Right lobe of liver (tissue), 4 donors: ENCODE measurements around the gene TLX1.

Source experiments
- CTCF ChIP-seq, 4 donors: fragments of 200-600 bp in 3 of 4; fragments of 450-650 bp in 1 of 4; IDR thresholded peaks; one replicate each; pipeline versions ENCODE4 v1.5.1 to v1.8.0; 2016 to 2022; ENCODE audit warnings: antibody characterized with exemption in 4 of 4, mild to moderate bottlenecking in 2 of 4
- POLR2A ChIP-seq: fragments of 450-650 bp; IDR thresholded peaks from one replicate; pipeline ENCODE4 v1.6.1; 2017; ENCODE audit warnings: antibody characterized with exemption, mild to moderate bottlenecking
- donor health status: DM: no; HTN: no; CAD: no.
- donor health status: DM: no; HTN: no; CAD: no.
- donor health status: DM: no; HTN: yes; CAD: no.

- TF ChIP-seq CTCF (IDR thresholded peaks at IDR 0.05) (no peak), POLR2A (no peak)
Observed at GRCh38 chr10:101132636-101133473, 1.8 kb downstream of the TLX1 start.
